ENCODE measurements around the gene RAVER1.

GRCh38 chr19:10343495-10343894 is 10.2 kb upstream of the RAVER1 start:
- TF ChIP-seq CTCF (conservative IDR thresholded peaks at IDR 0.05; ENCODE audit: low read length) (no peak), EZH2phosphoT487 (IDR thresholded peaks at IDR 0.05; ENCODE audit: borderline replicate concordance, low read depth, low read length) (no peak)

All from OCI-LY7 (cell line).